OCI-M2 (cell line): Measurements from ENCODE around the gene SPTAN1.
"Not testable (repeated sequence)": the region's sequence is repeated elsewhere in the genome, so short reads cannot be mapped to it uniquely, and the experiment has no call there.

ENCODE experiments used
- DNase-seq: peaks from one replicate; lab custom pipeline; 2025; ENCODE audit not compliant: unreplicated experiment; lab: John Stamatoyannopoulos, UW

SPTAN1 gene

DNA sequence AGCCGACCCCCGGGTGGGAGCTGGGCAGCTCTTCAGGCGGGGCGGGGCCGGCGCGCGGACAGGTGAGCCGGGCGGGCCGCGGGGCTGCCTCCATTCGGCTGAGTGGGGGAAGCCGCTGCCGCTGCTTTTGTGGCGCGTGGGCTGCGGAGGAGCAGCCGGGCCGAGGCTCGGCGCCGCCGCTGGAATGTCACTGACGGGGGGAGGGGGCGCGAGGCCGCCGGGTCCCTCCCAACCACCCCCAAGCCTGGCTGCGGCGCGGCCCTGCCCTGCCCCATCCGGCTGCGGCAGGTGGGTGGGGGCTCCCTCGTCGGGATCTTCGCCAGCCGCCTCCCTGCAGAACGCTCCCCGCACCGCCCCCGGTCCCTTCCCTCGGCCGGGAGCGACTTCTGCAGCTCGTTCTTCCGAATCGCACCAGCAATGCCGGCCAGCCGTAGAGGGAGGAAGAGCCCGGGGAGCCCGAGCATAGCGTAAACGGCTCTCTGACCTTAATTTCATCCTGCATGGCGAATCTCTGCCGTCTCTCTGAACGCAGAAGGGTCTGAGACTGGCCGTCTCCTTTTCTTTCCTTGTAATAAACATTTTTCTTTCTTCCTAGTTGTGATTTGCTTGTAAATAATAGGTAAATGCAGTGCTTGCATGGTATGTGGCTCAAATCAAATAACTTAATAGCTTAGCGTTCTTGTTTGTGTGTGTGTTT lies 505 bp downstream of the SPTAN1 start:
- no peak for DNase-seq

DNA sequence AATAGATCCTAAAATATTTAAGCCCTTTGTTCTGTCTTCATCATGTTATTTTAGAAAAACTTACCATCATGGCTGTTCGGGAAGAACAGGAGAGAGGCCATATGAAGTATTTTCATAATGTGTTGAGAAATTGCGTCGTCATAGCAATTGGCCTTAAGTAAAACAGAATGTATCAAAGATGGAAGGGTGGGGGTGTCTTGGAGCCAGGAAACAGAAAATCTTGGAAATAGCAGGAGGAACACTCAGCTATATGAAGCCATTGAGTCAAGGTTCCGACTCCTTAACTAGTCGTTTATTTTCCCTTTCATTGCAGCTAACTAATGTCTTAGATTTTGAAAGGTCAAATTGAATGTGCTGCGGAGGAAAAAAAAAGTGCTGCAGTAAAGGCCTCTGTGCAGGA lies 1.3 kb downstream of the SPTAN1 start:
- no peak for DNase-seq

DNA sequence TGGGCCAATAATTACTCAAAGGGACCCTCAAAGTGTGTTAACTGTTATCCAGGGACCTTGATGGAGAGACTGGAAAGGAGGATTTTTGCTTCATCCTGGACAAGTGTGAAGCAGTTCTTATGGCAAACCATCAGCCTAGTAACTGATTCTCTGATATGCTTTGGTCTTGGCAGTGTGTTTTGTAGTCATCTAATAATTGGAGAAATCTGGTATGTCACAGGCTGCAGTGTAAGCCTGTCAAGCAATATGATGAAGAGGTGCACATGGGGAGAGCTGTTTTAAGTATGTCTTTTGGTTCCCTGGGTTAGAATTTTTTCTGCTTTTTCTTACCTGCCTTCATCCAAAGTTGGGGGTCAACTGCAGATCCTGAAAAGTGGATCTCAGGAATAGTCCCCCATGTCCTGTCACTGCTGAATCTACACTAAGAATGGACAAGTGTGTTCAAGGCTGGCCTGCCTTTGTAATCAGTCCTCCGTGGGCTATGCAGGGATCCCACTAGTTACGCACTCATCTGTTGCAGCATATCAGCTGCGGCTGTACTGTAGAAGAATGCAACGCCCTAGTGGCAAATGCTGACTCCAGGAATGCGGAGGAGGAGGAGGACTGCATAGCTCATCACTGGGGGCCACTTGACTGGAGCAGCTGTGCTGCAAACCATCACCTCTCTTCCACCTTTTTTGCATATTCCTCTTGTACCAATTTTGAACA lies 1.9 kb downstream of the SPTAN1 start:
- DNase-seq = no peak

DNA sequence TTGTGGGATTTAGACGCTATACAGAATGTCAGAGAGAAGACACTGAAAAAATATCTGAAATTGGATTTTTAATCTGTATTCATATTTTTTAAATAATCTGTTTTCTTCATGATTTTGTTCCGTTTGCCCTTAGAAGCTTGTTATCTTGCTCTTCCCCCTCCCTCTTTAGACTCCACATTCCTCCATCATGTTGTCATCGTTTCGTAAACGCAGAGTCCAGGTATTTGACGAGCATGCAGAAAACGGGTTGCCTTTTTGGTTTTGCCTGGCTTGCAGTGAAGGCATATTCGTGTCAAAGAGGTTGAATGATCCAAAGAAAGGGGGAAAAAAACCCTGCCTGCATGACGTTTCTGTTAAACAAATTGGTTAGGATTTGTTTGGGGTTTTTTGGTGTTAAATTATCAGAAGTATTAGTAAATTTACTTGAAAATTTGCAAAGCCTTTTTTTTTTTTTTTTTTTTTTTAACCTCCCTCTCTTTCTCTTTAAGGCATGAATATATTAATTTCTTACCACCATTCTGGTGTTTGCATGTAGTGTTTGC lies 2.9 kb downstream of the SPTAN1 start:
- no peak for DNase-seq

DNA sequence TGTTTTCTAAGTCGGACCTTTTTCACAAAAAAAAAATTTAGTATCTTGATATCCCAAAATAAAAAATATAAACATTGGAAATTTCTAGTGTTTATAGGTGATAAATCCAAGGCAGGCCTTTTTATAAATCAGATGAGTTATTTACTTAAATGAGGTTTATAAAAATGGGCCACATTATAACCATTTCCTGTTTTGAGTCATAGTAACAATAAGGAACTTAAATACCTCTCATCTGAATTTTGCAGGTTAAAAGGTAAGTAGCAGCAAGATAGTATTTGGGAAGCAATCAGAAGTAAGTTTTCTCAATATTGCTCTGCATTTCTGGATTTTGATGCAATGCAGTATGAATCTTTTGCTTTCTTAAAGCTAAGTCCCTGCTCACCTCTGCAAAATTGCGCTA lies 3.9 kb downstream of the SPTAN1 start:
- DNase-seq = no peak

DNA sequence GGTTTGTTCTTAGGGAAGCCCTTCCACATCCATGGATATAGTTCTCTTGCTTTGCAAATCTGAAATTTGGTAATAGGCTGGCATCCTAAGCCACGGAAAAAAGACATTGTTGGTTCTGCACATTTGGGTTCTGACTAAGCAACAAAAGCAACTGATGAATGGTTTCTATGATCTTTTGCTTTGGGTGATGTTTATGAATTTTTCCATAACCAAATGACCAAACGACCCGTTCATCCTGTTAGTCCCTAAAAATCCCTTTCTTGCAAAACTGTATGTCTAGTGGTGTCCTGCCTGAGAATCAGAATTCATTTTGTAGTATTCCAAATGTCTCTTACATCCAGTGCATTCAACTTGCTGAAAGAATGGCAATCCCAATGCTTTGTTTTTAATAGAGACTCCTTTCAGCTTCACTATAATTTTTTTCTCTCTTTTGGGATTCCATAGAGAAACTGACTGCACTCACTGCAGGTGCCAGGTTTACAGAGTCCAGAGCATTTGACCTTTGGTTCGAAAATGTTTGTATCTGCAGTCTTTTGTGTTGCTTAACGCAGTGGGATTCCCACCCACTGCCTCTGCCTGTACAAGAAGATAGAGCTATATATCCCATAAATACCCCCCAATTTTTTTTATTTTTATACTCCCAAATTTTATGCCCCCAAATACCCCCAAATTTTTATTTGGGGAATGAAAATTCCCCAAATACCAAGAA lies 4.7 kb downstream of the SPTAN1 start:
- no peak for DNase-seq

DNA sequence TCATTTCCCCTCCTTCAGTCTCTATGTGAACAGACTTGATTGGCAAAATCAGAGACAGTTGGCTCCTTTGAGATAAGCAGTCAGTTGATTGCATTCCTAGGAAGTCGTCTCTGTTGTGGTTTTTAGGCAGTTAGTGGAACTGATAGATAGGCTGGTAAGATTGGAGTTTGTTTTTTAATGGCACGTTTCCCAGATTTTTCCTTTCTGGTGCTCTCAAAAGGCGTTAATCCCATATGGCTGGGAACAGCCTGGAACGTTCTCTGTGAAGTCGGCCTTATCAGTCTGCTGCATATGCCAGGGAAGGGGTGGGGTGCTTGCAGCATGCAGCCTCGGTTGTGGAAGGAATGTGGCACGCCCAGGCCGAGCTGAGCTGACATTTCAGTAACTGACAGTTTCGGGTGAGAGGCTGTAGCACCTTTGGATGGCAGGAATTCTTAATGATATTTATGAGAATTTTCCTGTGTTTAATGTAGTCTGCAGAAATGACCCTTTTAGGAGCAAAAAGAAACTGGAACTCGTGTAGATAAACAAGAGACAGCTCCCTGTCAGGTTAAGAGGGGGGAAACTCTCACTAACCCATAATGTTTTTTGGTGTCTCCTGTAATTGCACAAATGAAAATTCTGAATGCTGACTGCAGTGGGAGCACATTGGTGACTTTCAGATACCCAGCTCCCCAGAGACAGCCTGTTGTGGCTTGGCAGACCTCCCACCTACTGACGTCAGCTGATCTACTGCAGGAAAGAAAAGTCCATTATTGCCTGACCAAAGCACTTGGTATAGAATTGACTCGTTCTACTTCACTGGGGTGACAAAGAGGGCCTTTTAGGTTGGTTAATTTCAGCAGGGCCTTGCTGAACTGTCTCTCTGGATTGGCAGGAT lies 6.3 kb downstream of the SPTAN1 start:
- peak; percentile 31 for DNase-seq

DNA sequence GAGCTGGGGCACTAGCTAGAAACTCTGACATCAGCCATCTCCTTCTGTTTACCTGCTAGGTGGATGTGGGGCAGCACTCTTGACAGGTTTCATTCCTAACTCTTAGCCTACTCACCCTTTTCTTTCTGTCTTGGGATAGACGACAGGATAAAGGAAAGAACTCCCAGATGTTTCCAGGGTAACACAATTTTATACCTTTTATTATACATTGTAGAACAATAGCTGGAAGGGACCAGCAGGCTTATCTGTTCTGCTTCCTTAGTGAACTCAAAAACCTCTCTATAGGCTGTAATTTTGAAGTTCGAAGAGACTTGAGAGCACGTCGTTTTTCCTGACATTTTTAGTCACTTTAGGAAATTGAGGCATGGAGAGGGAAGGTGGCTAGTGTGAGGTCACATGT lies 13.2 kb downstream of the SPTAN1 start:
- DNase-seq = no peak

DNA sequence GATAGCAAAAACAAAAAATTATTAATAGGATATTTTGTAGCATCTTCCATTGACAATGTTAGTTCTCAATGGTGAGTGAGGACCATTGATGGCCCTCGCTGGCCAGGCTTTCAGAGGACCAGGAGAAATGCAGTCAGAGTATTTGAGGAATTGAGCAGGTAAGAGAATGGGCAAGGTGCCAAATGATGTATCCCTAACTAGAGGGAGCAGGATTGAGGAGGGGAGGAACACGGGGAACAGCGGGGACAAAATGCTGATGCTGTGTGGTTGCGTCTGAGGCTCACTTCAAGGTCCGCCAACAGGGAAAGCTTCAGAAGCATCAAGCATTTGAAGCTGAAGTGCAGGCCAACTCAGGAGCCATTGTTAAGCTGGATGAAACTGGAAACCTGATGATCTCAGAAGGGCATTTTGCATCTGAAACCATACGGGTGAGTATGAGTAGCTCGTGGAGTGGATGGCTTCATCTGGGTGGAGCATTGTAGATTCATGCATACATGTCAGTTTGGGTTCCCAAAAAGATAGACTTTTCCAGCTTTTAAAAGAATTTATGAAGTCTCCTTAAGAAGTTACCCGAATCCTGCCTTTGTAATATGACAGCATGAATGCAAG lies 16.2 kb downstream of the SPTAN1 start:
- no peak for DNase-seq

DNA sequence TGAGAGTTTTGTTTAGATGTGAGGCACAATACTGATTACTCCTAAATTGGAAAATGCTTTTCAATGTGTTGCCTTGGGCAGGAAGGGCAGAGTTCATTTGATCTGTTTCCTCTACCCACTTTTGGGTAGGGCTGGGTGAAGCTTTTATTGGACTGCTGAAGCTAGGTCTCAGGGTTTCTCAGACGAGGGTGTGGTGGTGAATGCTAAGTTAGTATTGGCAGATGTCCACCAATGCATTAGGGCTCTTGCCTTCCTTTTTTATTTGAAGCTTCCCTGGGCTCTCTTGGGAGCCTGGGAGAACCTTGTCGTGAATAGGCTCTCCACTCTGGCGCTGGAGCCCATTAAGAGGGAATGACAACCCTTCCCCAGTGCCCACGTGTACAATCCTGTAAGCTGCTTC lies 23.1 kb downstream of the SPTAN1 start:
- DNase-seq = no peak

DNA sequence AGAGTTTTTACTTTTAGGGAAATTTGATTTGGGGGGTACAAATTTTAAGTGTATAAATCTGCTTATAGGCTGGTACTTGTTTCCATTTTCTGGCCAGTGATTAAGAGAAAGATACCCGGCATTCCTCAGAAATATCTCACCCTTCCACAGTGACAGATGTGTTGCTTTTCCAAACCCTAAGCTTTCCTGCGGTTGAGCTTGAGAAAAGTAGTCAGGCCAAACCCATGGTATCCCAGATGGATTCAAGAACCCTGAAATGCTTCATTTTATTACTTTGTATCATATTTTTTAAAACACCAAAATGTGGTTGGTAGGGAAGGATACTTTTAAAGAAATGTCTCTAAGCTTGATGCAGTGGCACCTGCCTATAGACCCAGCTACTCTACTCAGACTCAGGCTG lies 23.5 kb downstream of the SPTAN1 start:
- DNase-seq = no peak

DNA sequence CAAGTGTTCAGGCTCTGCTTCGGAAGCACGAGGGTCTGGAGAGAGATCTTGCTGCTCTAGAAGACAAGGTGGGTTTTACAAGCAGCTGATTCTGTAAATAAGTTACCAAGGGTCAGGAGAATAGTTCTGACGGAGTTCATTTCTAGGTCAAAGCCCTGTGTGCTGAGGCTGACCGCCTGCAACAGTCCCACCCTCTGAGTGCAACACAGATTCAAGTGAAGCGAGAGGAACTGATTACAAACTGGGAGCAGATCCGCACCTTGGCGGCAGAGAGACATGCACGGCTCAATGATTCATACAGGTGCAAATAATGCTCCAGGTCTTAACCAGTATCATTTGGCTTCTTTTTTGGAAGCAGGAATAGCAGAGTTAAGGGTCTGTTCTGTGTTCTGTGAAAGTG lies 24.8 kb downstream of the SPTAN1 start:
- DNase-seq = no peak

DNA sequence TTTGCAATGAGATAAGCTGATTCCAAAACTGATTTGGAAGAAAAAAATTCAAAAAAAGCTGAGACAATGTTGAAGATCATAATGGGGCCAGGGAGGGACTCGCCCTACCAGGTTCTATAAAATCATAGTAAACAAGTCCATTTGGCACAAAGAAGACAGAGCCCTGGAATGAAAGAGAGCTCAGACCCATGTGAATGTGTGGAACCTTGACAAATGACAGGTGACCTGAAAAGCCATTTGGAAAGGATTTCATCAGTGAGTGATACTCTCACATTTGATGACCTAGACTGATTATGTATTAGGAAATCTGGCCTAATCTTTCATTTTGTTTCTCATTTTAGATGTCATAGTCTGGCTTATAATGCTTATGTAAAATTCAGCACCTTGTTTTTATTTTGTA lies 26.8 kb downstream of the SPTAN1 start:
- no peak for DNase-seq

DNA sequence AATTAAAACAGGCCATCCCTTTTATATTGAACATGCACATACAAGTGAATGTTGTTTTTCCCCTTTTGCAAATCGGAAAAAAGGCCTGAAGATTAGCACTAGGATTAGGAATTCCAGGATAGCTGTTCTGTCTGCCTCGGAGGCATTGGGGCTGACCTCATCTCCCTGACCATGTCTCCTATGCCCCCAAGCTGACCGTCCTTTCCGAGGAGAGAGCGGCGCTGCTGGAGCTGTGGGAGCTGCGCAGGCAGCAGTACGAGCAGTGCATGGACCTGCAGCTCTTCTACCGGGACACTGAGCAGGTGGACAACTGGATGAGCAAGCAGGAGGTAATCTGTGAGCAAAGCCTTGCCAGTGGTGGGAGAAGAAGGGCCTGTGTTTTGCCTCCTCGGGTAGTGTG lies 28.3 kb downstream of the SPTAN1 start:
- no peak for DNase-seq

DNA sequence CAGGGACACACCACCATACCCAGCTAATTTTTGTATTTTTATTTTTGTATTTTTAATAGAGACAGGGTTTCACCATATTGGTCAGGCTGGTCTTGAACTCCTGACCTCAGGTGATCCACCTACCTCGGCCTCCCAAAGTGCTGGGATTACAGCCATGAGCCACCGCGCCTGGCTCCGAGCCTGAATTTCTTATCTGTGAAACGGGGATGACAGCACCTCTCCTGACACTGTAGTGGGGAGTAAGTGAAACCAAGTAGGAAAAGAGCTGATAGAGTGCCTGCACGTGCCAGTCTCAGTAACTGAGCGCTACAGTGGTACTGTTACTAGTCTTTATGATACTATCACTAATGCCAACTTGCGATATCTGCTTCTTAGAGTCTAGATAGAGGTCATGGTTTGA lies 32.8 kb downstream of the SPTAN1 start:
- DNase-seq = not testable (repeated sequence)

DNA sequence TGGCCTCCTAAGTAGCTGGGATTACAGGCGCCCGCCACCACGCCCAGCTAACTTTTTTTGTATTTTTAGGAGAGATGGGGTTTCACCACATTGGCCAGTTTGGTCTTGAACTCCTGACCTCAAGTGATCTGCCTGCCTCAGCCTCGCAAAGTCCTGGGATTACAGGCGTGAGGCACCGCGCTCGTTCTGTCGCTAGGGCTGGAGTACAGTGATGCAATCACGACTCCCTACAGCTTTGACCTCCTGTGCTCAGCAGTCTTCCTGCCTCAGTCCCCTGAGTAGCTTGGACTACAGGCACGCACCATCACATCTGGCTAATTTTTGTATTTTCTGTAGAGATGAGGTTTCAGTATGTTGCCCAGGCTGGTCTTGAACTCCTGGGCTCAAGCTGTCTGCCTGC lies 34.5 kb downstream of the SPTAN1 start:
- not testable (repeated sequence) for DNase-seq

DNA sequence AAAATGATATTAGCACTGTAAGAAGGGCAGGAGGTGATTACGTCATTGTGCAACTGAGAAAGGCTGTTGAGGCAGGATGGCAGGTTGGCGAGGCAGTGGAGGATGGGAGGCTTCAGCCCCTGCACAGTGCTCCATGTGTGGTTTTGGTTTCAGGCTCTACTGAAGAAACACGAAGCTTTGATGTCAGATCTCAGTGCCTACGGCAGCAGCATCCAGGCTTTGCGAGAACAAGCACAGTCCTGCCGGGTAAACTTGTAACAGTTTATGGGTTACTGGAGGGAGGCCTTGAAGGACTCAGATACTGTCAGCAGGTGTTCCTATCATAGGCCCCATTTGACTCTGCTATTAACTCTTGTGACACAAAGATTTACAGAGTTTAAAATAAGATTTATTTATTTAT lies 35.1 kb downstream of the SPTAN1 start:
- DNase-seq = no peak

DNA sequence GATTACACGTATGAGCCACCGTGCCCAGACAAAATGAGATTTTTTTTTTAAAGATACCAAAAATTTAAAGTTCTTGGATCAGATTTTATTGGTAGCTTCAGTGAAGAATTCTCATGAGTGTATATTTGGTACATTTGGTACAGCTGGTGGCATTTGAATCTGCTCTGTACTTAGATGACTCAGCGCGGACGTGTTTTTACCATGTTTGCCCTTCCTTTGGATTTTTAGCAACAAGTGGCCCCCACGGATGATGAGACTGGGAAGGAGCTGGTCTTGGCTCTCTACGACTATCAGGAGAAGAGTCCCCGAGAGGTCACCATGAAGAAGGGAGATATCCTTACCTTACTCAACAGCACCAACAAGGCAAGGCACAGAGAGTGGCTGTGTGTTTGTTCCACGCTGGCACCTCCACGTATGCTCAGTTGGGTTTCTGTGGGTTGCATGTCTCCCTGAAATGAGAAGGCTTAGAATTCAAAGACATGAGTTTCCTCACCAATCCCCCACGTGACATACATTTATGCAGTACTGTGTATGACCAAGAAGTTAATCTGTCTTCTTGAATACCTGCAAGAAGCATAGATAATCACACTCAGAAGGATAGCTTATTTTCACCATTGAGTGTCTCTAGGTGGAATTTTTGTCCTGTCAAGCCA lies 36.3 kb downstream of the SPTAN1 start:
- no peak for DNase-seq

DNA sequence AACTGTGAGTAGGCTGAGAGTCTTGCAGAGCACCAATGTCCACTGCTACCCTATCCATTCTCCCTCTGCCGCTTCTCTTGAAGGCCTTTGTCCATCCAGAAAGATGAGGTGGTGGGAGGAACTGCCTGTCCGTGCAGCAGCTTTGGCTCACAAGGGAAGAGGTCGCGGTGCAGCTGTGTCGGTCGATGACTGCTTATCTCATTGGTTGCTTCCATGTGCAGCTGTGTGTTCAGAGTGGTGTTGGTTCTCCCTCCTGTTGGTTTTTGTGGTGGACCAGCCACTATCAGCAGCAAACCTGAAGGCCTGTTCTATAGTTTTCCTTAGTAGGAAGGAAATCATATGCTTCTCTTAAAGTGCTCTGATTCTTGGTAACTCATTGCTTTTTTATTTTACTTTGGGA lies 40.7 kb downstream of the SPTAN1 start:
- no peak for DNase-seq

DNA sequence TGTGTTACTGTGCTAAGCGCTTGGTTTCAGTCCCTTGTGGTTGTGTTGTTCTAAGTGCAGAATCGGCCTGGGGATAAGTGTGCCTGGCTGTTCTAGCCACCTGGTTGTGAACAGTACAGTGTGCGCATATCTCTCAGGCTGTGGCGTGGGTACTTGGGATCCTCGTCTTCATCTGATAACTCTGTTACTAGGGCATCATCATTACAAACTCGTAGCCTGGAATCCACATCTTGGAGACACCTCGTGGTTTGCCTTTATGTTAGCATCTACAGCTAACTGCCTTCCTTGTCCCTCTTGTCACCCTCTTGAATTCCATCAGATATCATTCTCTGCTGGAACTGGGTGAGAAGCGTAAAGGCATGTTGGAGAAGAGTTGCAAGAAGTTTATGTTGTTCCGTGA lies 41.5 kb downstream of the SPTAN1 start:
- DNase-seq = no peak
